DOHH2 (cell line): ENCODE measurements around the gene EHBP1L1.

Experiments used
- H3F3A ChIP-seq: fragments of 200-600 bp; sonication (generic), shearing (Covaris generic); 2 replicates; pipeline ENCODE4 v1.6.0; 2016; ENCODE audit warnings: antibody characterized with exemption, mild to moderate bottlenecking; ENCODE audit not compliant: control insufficient read depth, insufficient read depth
- H3K27ac ChIP-seq: fragments of 200-600 bp; sonication (generic); 2 replicates; pipeline ENCODE4 v1.5.1; 2014; ENCODE audit warnings: low read depth, mild to moderate bottlenecking, low read length, moderate library complexity
- H3K27me3 ChIP-seq: fragments of 200-600 bp; sonication (generic); 2 replicates; pipeline ENCODE4 v1.6.1; 2014; ENCODE audit warnings: mild to moderate bottlenecking, low read length, mixed read lengths; ENCODE audit not compliant: control insufficient read depth
- H3K36me3 ChIP-seq: fragments of 200-600 bp; sonication (generic); 2 replicates; pipeline ENCODE4 v1.6.1; 2014; ENCODE audit warnings: mild to moderate bottlenecking, low read length, moderate library complexity, mixed read lengths; ENCODE audit not compliant: control insufficient read depth
- H3K4me1 ChIP-seq: fragments of 200-600 bp; sonication (generic); 2 replicates; pipeline ENCODE4 v1.6.1; 2014; ENCODE audit warnings: mild to moderate bottlenecking, low read length, mixed read lengths; ENCODE audit not compliant: control insufficient read depth
- H3K4me2 ChIP-seq: fragments of 200-600 bp; sonication (generic); 2 replicates; pipeline ENCODE4 v1.6.0; 2014; ENCODE audit warnings: mild to moderate bottlenecking, low read length, moderate library complexity
- H3K4me3 ChIP-seq: fragments of 200-600 bp; sonication (generic); 2 replicates; pipeline ENCODE4 v1.5.1; 2014; ENCODE audit warnings: mild to moderate bottlenecking, low read length, mixed read lengths
- H3K79me2 ChIP-seq: fragments of 200-600 bp; sonication (generic); 2 replicates; pipeline ENCODE4 v1.6.1; 2014; ENCODE audit warnings: mild to moderate bottlenecking, low read length, mixed read lengths; ENCODE audit not compliant: control insufficient read depth
- H3K9me2 ChIP-seq: fragments of 200-600 bp; sonication (generic); replicated peaks from 2 replicates; pipeline ENCODE4 v1.6.1; 2014; ENCODE audit warnings: mild to moderate bottlenecking, low read length, mixed read lengths; ENCODE audit not compliant: control insufficient read depth
- H3K9me3 ChIP-seq: fragments of 200-600 bp; sonication (generic); 2 replicates; pipeline ENCODE4 v1.6.1; 2014; ENCODE audit warnings: antibody characterized with exemption, low read length, mixed read lengths; ENCODE audit not compliant: control insufficient read depth, insufficient read depth
- H4K20me1 ChIP-seq: fragments of 200-600 bp; sonication (generic); 2 replicates; pipeline ENCODE4 v1.6.0; 2014; ENCODE audit warnings: low read depth, mild to moderate bottlenecking, antibody characterized with exemption, low read length, moderate library complexity; ENCODE audit not compliant: control insufficient read depth, insufficient read depth
- CTCF ChIP-seq: fragments of 200-600 bp; sonication (generic); IDR thresholded peaks from one replicate; pipeline ENCODE4 v1.5.1; 2014; ENCODE audit warnings: antibody characterized with exemption, mild to moderate bottlenecking, low read depth, low read length; ENCODE audit not compliant: poor library complexity, severe bottlenecking
- EZH2phosphoT487 ChIP-seq: fragments of 200-600 bp; sonication (generic); IDR thresholded peaks from 2 replicates; pipeline ENCODE4 v1.6.1; 2017; ENCODE audit warnings: borderline replicate concordance, mild to moderate bottlenecking, antibody characterized with exemption, low read length, moderate library complexity, mixed read lengths

Gene EHBP1L1

GRCh38 chr11:65551572-65552387 is 24.1 kb upstream of the EHBP1L1 start:
- Histone ChIP-seq H3F3A (peaks cover 13% of the 10 kb centered on the region), H3K9me2 (no peaks in the 10 kb centered on the region), H3K4me2 (peak overlapping the region; percentile 54), H3K27ac (peak overlapping the region; percentile 44; the same call in 1 of the 2 replicates), H3K4me1 (peaks cover 60% of the 10 kb centered on the region), H3K36me3 (no peaks in the 10 kb centered on the region), H3K27me3 (no peaks in the 10 kb centered on the region), H4K20me1 (no peaks in the 10 kb centered on the region), H3K4me3 (peak overlapping the region; percentile 31), H3K9me3 (no peaks in the 10 kb centered on the region), H3K79me2 (no peaks in the 10 kb centered on the region)
- TF ChIP-seq EZH2phosphoT487 (no peak), CTCF (peak; percentile 95)

GRCh38 chr11:65552388-65552951 is 23.4 kb upstream of the EHBP1L1 start:
- Histone ChIP-seq H3K36me3 (no peaks in the 10 kb centered on the region), H3K9me2 (no peaks in the 10 kb centered on the region), H3K4me1 (peaks cover 53% of the 10 kb centered on the region), H3K27ac (no peak overlapping the region), H3F3A (peaks cover 8% of the 10 kb centered on the region), H3K27me3 (no peaks in the 10 kb centered on the region), H4K20me1 (no peaks in the 10 kb centered on the region), H3K9me3 (no peaks in the 10 kb centered on the region), H3K4me3 (no peak overlapping the region), H3K79me2 (no peaks in the 10 kb centered on the region), H3K4me2 (peak overlapping the region; percentile 54; the same call in 1 of the 2 replicates)
- TF ChIP-seq EZH2phosphoT487 (no peak), CTCF (peak; percentile 55)

GRCh38 chr11:65553301-65554001 is 22.4 kb upstream of the EHBP1L1 start:
- H3K27ac ChIP-seq: no peak overlapping the region

More at GRCh38 chr11:65553301-65554001, 22.4 kb upstream of the EHBP1L1 start:
- Histone ChIP-seq H3K9me2 (no peaks in the 10 kb centered on the region), H3K4me1 (peaks cover 49% of the 10 kb centered on the region), H3K36me3 (no peaks in the 10 kb centered on the region), H4K20me1 (no peaks in the 10 kb centered on the region), H3F3A (peaks cover 8% of the 10 kb centered on the region), H3K9me3 (no peaks in the 10 kb centered on the region), H3K4me3 (peak overlapping the region; percentile 54), H3K27me3 (no peaks in the 10 kb centered on the region), H3K4me2 (peak overlapping the region; percentile 68), H3K79me2 (no peaks in the 10 kb centered on the region)
- no peak for TF ChIP-seq EZH2phosphoT487
- TF ChIP-seq CTCF: no peak
